ENCODE results near the gene AKAP14.

- TF ChIP-seq CTCF (conservative IDR thresholded peaks at IDR 0.05; ENCODE audit: low read depth, low read length) (no peak), SMC3 (IDR thresholded peaks at IDR 0.05; ENCODE audit: low read depth, low read length) (no peak), POLR2A (IDR thresholded peaks at IDR 0.05; ENCODE audit: low read depth, low read length) (no peak), CEBPB (IDR thresholded peaks at IDR 0.05; ENCODE audit: low read depth, low read length) (no peak), RFX5 (IDR thresholded peaks at IDR 0.05; ENCODE audit: low read depth, low read length) (no peak), USF2 (IDR thresholded peaks at IDR 0.05; ENCODE audit: low read depth, low read length) (no peak)
These were observed 45.6 kb downstream of the AKAP14 start for GRCh38 chrX:119941336-119941735.
